ENCODE results near the gene AAGAB.
A peak's percentile ranks its signal among the peaks of the same experiment; 100 is the strongest.

AAGAB gene

DNA sequence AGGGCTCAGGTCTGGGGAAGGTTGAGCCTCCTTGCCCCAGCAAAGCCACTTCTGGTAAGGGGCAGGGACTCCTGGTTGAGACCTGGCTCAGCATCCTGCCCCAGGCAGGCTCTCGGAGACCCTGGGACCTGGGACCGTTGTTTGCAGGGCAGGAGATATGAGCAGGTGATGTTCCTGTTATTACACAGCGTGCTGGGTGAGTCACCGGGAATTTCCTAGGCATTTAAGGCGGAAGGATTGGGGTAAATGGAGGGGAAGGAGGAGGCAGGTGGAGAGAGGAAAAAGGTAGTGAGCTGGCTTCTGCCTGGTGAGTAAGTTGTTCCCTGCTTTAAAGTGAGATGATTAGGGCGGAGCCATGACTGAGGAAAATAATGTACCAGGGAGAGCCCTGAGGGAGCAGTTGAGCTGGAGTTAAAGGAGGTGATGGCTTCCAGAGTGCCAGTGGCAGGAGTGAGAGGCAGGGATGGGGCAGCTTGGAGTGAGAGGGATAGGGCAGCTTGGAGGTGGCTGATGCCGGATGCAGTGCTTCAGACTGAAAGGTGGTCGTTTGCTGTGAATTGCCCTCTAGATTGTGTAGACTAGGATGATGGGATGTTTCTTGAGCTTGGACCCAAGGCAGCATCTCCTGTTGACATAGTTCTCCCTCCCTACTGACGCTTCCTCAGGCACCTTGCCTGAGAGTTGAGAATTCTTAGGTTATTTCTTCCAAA is 79.4 kb downstream of the AAGAB start:
- TF ChIP-seq, protein P1, sequence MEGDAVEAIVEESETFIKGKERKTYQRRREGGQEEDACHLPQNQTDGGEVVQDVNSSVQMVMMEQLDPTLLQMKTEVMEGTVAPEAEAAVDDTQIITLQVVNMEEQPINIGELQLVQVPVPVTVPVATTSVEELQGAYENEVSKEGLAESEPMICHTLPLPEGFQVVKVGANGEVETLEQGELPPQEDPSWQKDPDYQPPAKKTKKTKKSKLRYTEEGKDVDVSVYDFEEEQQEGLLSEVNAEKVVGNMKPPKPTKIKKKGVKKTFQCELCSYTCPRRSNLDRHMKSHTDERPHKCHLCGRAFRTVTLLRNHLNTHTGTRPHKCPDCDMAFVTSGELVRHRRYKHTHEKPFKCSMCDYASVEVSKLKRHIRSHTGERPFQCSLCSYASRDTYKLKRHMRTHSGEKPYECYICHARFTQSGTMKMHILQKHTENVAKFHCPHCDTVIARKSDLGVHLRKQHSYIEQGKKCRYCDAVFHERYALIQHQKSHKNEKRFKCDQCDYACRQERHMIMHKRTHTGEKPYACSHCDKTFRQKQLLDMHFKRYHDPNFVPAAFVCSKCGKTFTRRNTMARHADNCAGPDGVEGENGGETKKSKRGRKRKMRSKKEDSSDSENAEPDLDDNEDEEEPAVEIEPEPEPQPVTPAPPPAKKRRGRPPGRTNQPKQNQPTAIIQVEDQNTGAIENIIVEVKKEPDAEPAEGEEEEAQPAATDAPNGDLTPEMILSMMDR (IDR thresholded peaks at IDR 0.05; ENCODE audit: insufficient read depth, low read depth, low read length, missing control alignments) = no peak
- peak; percentile 51 for DNase-seq (ENCODE audit: low read depth)
- no peak overlapping the region for H3K4me3 ChIP-seq (ENCODE audit: low read depth, low read length)

GRCh38 chr15:67174446-67174845 is 80.0 kb downstream of the AAGAB start:
- no peak overlapping the region for H3K4me3 ChIP-seq (ENCODE audit: low read depth, low read length)
- no peak for DNase-seq (ENCODE audit: low read depth)
- TF ChIP-seq, protein P1 (IDR thresholded peaks at IDR 0.05; ENCODE audit: insufficient read depth, low read depth, low read length, missing control alignments) = no peak

GRCh38 chr15:67173786-67174185 is 80.7 kb downstream of the AAGAB start:
- TF ChIP-seq, protein P1 (IDR thresholded peaks at IDR 0.05; ENCODE audit: insufficient read depth, low read depth, low read length, missing control alignments) = no peak
- no peak for DNase-seq (ENCODE audit: low read depth)
- no peak overlapping the region for H3K4me3 ChIP-seq (ENCODE audit: low read depth, low read length)

GRCh38 chr15:67173005-67173404 is 81.5 kb downstream of the AAGAB start:
- DNase-seq (ENCODE audit: low read depth) = no peak
- TF ChIP-seq, protein P1 (IDR thresholded peaks at IDR 0.05; ENCODE audit: insufficient read depth, low read depth, low read length, missing control alignments) = no peak
- no peak overlapping the region for H3K4me3 ChIP-seq (ENCODE audit: low read depth, low read length)

DNA sequence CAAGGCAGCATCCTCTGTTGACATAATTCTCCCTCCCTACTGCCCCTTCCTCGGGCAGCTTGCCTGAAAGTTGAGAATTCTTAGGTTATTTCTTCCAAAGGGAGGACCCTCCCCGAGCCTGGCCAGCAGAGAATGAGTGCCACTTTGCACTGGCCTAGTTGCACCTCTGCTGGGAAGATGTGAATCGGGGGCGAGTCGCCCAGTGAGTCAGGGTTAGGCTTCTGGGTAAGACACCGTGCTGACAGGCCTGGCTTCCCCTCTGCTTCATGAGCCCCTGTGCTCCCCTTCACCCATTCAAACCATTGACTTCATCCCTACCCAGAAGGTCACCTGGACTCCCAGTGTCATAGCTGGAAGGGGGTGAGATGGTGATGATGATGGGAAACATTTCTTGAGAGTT is 82.3 kb downstream of the AAGAB start:
- DNase-seq (ENCODE audit: low read depth) = no peak
- TF ChIP-seq, protein P1 (IDR thresholded peaks at IDR 0.05; ENCODE audit: insufficient read depth, low read depth, low read length, missing control alignments) = no peak
- H3K4me3 ChIP-seq (ENCODE audit: low read depth, low read length) = no peak overlapping the region

DNA sequence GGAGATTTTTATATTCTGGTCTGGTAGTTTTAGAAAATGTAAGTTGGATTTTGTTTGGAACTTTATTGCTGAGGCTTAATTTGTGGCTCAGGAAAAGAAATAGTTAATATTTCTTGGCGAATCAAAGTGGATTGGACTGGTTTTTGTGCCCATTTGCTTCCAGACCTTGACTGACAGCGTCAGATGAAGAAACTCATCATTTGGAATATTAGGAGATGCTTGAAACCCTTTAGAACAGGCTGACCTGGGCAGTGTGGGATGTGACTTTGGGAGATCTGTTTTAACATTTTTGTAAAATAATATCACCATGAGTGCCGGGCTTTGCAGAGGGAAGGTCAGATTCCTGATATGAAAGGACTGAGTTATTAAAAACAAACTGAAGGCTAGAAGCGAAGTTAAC is 83.0 kb downstream of the AAGAB start:
- no peak for DNase-seq (ENCODE audit: low read depth)
- TF ChIP-seq, protein P1 (IDR thresholded peaks at IDR 0.05; ENCODE audit: insufficient read depth, low read depth, low read length, missing control alignments) = no peak
- H3K4me3 ChIP-seq (ENCODE audit: low read depth, low read length) = no peak overlapping the region

Data from GM12865 (cell line).